Ishikawa (cell line): ENCODE data around the gene AQP12B.

Experiments
- CEBPB ChIP-seq: IDR thresholded peaks from 2 replicates; pipeline ENCODE4 v1.6.1; 2012
- CREB1 ChIP-seq: IDR thresholded peaks from 2 replicates; pipeline ENCODE4 v1.6.1; 2012; ENCODE audit warnings: low read depth
- EGR1 ChIP-seq: IDR thresholded peaks from 2 replicates; pipeline ENCODE4 v1.6.1; 2012
- EP300 ChIP-seq: IDR thresholded peaks from 2 replicates; pipeline ENCODE4 v1.6.1; 2012; ENCODE audit warnings: borderline replicate concordance
- FOXM1 ChIP-seq: IDR thresholded peaks from 2 replicates; pipeline ENCODE4 v1.6.1; 2012; ENCODE audit warnings: low read depth, borderline replicate concordance
- NFIC ChIP-seq: IDR thresholded peaks from 2 replicates; pipeline ENCODE4 v1.6.1; 2012
- RAD21 ChIP-seq: IDR thresholded peaks from 2 replicates; pipeline ENCODE4 v1.6.1; 2012; ENCODE audit warnings: low read depth
- TAF1 ChIP-seq: IDR thresholded peaks from 2 replicates; pipeline ENCODE4 v1.6.1; 2012; ENCODE audit warnings: low read depth, mild to moderate bottlenecking
- TCF12 ChIP-seq: IDR thresholded peaks from 2 replicates; pipeline ENCODE4 v1.6.1; 2012; ENCODE audit warnings: low read depth
- TEAD4 ChIP-seq: IDR thresholded peaks from 2 replicates; pipeline ENCODE4 v1.6.1; 2012
- YY1 ChIP-seq: IDR thresholded peaks from 2 replicates; pipeline ENCODE4 v1.6.1; 2012; ENCODE audit warnings: low read depth
- ZBTB7A ChIP-seq: IDR thresholded peaks from 2 replicates; pipeline ENCODE4 v1.6.1; 2012; ENCODE audit warnings: low read depth
- TF ChIP-seq, protein P1 (sequence below): IDR thresholded peaks from 2 replicates; pipeline ENCODE4 v1.6.1; 2012
- TF ChIP-seq, protein P2 (sequence below): IDR thresholded peaks from 2 replicates; pipeline ENCODE4 v1.6.1; 2012; ENCODE audit warnings: low read depth, mild to moderate bottlenecking
- TF ChIP-seq, protein P3 (sequence below): IDR thresholded peaks from 2 replicates; pipeline ENCODE4 v1.6.1; 2012

Gene AQP12B

DNA sequence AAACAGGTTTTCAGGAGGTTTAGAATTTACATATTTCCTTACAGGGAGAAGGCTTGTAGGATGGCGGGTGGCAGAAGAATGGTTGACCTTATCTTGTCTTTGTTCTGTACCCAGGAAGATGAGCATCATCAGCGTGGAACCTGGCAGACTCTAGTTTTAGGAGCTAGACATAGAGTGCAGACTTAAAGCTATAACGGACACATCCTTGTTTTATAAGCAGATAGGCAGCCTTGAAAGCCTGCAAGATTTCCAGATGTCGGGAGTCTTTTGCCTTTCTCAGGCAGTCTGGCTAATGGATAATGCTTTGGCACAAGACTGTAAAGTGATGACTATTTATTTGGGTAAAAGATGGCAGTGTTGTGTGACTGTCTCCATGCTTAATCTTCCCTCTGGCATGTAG, 11.7 kb downstream of the AQP12B start:
- TF ChIP-seq, protein P1, sequence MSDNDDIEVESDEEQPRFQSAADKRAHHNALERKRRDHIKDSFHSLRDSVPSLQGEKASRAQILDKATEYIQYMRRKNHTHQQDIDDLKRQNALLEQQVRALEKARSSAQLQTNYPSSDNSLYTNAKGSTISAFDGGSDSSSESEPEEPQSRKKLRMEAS: no peak
- TF ChIP-seq, protein P2, sequence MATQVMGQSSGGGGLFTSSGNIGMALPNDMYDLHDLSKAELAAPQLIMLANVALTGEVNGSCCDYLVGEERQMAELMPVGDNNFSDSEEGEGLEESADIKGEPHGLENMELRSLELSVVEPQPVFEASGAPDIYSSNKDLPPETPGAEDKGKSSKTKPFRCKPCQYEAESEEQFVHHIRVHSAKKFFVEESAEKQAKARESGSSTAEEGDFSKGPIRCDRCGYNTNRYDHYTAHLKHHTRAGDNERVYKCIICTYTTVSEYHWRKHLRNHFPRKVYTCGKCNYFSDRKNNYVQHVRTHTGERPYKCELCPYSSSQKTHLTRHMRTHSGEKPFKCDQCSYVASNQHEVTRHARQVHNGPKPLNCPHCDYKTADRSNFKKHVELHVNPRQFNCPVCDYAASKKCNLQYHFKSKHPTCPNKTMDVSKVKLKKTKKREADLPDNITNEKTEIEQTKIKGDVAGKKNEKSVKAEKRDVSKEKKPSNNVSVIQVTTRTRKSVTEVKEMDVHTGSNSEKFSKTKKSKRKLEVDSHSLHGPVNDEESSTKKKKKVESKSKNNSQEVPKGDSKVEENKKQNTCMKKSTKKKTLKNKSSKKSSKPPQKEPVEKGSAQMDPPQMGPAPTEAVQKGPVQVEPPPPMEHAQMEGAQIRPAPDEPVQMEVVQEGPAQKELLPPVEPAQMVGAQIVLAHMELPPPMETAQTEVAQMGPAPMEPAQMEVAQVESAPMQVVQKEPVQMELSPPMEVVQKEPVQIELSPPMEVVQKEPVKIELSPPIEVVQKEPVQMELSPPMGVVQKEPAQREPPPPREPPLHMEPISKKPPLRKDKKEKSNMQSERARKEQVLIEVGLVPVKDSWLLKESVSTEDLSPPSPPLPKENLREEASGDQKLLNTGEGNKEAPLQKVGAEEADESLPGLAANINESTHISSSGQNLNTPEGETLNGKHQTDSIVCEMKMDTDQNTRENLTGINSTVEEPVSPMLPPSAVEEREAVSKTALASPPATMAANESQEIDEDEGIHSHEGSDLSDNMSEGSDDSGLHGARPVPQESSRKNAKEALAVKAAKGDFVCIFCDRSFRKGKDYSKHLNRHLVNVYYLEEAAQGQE: no peak
- TF ChIP-seq NFIC (no peak), TEAD4 (no peak), YY1 (no peak), TCF12 (no peak), FOXM1 (no peak), EP300 (no peak), RAD21 (no peak), EGR1 (no peak), ZBTB7A (no peak), TAF1 (no peak), CEBPB (no peak), CREB1 (no peak)
- TF ChIP-seq, protein P3, sequence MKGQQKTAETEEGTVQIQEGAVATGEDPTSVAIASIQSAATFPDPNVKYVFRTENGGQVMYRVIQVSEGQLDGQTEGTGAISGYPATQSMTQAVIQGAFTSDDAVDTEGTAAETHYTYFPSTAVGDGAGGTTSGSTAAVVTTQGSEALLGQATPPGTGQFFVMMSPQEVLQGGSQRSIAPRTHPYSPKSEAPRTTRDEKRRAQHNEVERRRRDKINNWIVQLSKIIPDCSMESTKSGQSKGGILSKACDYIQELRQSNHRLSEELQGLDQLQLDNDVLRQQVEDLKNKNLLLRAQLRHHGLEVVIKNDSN: no peak

DNA sequence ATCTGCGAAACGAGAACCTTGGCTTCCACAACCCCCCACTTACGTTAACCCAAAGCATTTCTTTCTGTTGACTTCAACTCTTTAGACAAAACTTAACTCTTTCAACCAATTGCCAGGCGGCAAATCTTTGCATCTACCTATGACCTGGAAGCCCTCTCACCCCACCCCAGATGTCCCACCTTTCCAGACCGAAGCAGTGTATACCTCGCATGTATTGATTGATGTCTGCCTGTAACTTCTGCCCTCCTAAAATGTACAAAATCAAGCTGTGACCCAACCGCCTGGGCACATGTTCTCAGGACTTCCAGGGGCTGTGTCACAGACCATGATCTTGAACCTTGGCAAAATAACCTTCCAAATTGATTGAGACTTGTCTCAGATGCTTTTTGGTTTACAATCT, 12.3 kb downstream of the AQP12B start:
- TF ChIP-seq TCF12: no peak

DNA sequence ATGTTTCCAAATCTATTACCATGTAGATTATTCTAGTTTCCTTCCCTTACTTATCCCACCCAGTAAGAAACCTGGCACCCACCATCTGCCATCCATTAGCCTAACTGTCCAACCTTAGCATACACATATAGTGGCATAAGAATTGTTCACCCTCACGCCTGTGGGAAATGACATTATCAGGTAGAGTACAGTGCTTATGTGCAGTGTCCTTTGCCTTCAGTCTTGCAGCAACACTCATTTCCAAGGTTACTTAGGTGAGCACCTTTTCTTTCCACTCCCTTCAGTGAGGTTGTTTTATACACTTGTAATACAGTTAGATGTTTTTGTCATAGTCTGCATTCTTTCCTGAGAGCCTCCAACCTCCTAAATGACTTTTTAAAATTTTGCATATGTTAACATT, 18.1 kb downstream of the AQP12B start:
- TF ChIP-seq, protein P2: no peak

DNA sequence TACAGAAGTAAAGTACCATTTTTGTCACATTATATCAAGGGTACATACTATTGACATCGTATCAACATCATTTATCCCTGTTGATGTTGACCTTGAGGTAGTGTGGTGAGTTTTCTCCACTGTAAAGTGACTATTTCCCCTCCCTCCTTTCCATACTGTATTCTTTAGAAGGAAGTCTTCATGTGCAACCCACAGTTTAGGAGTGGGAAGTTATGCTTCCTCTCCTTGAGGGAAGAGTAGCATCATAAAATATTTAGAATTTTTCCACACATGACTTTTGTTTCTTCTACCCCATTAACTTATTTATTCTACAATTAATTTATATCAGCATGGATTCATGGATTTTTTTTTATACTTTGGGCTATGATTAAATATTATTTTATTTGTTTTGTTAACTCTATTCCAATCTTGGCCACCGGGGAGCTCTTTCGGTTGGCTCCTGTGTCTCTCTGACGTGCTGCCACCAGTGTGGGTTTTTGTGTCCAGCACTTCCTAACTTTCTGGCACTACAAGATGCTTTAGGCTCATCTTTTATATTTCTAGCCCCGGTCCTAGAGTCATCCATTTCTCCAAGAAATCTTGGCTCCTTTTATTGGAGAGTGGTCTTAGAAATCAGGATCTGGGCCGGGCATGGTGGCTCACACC, 19.0 kb downstream of the AQP12B start:
- TF ChIP-seq, protein P2: no peak
- TF ChIP-seq, protein P1: no peak
- TF ChIP-seq YY1: no peak
- TF ChIP-seq RAD21: no peak
- TF ChIP-seq TCF12: no peak
- TF ChIP-seq EGR1: no peak
- TF ChIP-seq CEBPB: no peak
- TF ChIP-seq EP300: no peak
- TF ChIP-seq TAF1: no peak
- TF ChIP-seq, protein P3: no peak
- no peak for TF ChIP-seq NFIC
- TF ChIP-seq FOXM1: no peak
- TF ChIP-seq ZBTB7A: no peak
- TF ChIP-seq CREB1: no peak
- no peak for TF ChIP-seq TEAD4

DNA sequence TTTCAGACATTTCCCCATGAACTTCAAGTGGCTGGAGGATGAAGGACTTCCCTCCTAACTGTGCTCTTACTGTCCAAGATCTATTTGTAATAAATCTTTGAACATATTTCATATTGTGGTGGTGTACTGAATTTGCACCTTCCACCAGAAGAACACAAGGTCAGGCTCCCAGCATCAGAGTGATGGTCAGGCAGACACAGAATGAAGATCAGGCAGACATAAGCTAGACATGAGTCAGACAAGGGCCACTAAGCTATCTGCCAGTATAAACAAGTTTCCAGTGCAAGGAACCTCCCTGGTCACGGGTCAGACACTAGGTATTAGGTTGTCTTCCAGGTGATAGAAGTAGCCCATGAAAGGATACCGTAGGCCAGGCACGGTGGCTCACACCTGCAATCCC, 20.0 kb downstream of the AQP12B start:
- TF ChIP-seq CEBPB (no peak), EP300 (no peak), RAD21 (no peak)
